ENCODE measurements around the gene EIF2B2.
"Not testable (repeated sequence)": the region's sequence is repeated elsewhere in the genome, so short reads cannot be mapped to it uniquely, and the experiment has no call there.

Gene EIF2B2

DNA sequence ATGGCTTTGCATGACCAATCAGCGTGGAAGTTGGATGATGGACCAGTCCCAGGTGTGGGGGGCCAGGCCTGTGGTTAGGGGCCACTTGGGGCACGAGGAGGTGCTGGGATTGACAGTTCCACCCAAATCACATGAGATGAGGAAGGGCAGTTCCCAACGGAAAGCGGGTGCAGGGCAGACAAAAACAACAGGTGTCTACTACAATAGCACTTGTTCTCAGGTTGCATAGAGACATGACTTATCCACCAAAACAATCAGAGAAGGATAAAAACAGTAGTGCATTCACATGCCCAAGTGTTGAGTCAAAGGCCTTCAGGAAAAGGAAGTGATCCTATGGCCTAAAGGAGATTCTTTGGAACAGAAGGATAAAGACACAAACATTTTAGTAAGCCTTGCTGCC is 14.6 kb upstream of the EIF2B2 start:
- DNase-seq (ENCODE audit: low read depth in 2 of 2, low spot score in 1 of 2), result no peak

GRCh38 chr14:74988993-74989392 is 13.7 kb upstream of the EIF2B2 start:
- DNase-seq (ENCODE audit: low read depth in 2 of 2, low spot score in 1 of 2), result no peak

GRCh38 chr14:74994182-74994581 is 8.5 kb upstream of the EIF2B2 start:
- not testable (repeated sequence) for DNase-seq (ENCODE audit: low read depth in 2 of 2, low spot score in 1 of 2)

- DNase-seq (ENCODE audit: low read depth in 2 of 2, low spot score in 1 of 2), result not testable (repeated sequence)
These were observed 6.9 kb upstream of the EIF2B2 start for GRCh38 chr14:74995781-74996180.

- DNase-seq (ENCODE audit: low read depth in 2 of 2, low spot score in 1 of 2), result no peak
These were observed 1.5 kb upstream of the EIF2B2 start for GRCh38 chr14:75001261-75001660.

- no peak for DNase-seq (ENCODE audit: low read depth in 2 of 2, low spot score in 1 of 2)
These were observed 822 bp upstream of the EIF2B2 start for GRCh38 chr14:75001899-75002298.

- DNase-seq (ENCODE audit: low read depth in 2 of 2, low spot score in 1 of 2), result no peak
These were observed 718 bp downstream of the EIF2B2 start for GRCh38 chr14:75003250-75004027.

GRCh38 chr14:75005357-75005756 is 2.6 kb downstream of the EIF2B2 start:
- DNase-seq (ENCODE audit: low read depth in 2 of 2, low spot score in 1 of 2), result no peak

GRCh38 chr14:75009176-75009575 is 6.5 kb downstream of the EIF2B2 start:
- DNase-seq (ENCODE audit: low read depth in 2 of 2, low spot score in 1 of 2), result no peak

- no peak for DNase-seq (ENCODE audit: low read depth in 2 of 2, low spot score in 1 of 2)
These were observed 7.9 kb downstream of the EIF2B2 start for GRCh38 chr14:75010472-75011093.

- DNase-seq (ENCODE audit: low read depth in 2 of 2, low spot score in 1 of 2), result no peak
These were observed 8.8 kb downstream of the EIF2B2 start for GRCh38 chr14:75011356-75011994.

- no peak for DNase-seq (ENCODE audit: low read depth in 2 of 2, low spot score in 1 of 2)
These were observed 10.6 kb downstream of the EIF2B2 start for GRCh38 chr14:75013290-75013689.

- DNase-seq (ENCODE audit: low read depth in 2 of 2, low spot score in 1 of 2), result no peak
These were observed 12.8 kb downstream of the EIF2B2 start for GRCh38 chr14:75015496-75015895.

- no peak for DNase-seq (ENCODE audit: low read depth in 2 of 2, low spot score in 1 of 2)
These were observed 14.1 kb downstream of the EIF2B2 start for GRCh38 chr14:75016815-75017214.

DNA sequence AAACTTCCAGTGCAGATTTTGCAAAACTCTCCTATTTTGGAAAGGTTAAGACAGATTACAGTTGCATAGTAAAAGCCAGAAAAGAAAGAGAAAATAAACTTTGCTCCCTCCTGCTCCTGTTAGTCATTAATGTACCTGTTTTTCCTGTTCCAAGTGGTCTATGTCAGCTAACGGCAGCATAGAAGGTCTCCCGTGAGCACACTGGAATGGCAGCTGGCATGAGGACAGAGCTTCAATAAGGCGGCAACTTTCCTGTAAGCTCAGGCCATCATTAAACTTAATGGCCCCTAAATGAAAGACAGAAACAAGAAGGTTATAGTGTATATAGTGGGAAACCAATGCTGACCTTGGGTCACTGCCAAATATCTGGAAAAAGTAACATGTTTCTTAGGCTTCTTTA is 16.0 kb downstream of the EIF2B2 start:
- DNase-seq (ENCODE audit: low read depth in 2 of 2, low spot score in 1 of 2), result no peak

- DNase-seq (ENCODE audit: low read depth in 2 of 2, low spot score in 1 of 2), result no peak
These were observed 19.9 kb downstream of the EIF2B2 start for GRCh38 chr14:75022655-75023054.

- DNase-seq (ENCODE audit: low read depth in 2 of 2, low spot score in 1 of 2), result no peak
These were observed 20.4 kb downstream of the EIF2B2 start for GRCh38 chr14:75023108-75023507.

- no peak for DNase-seq (ENCODE audit: low read depth in 2 of 2, low spot score in 1 of 2)
These were observed 22.4 kb downstream of the EIF2B2 start for GRCh38 chr14:75025082-75025481.

GRCh38 chr14:75025876-75026275 is 23.2 kb downstream of the EIF2B2 start:
- no peak for DNase-seq (ENCODE audit: low read depth in 2 of 2, low spot score in 1 of 2)

DNA sequence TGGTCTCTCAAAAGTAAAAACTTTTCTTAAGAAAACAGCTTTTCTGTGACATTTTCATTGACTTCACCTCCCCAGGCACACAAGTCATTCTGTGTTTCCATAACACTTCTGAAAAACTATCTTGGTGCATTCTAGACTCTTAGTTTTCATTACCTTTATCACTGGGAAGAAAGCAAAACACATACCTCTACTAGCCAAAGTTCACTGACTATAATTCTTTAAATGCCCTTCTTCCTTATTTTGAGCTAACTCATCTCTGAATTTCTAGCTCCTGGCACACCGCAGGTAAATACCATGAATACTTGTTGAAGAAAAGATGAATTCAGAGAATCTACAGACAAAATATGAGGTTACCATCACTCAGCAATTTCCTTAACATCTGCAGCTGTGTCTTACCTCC is 27.4 kb downstream of the EIF2B2 start:
- DNase-seq (ENCODE audit: low read depth in 2 of 2, low spot score in 1 of 2), result no peak

DNA sequence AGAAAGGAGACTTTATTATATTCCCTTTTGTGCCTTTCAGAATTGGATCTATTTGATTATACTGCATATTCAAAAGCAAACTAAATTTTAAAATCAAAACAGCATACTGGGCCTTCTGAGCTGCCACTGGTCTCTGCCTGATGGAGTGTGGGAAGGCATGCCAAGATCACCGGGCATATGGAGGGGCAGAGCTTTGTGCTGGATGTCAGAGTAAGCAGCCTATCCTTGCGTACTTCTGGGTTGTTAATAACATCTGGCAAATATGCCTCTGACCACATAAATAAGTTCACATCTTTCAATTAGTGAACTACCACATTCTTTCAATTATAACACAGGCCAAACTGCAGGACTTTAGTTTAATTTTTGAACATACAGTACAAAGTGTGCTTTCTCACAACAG is 30.2 kb downstream of the EIF2B2 start:
- DNase-seq (ENCODE audit: low read depth in 2 of 2, low spot score in 1 of 2), result no peak

DNA sequence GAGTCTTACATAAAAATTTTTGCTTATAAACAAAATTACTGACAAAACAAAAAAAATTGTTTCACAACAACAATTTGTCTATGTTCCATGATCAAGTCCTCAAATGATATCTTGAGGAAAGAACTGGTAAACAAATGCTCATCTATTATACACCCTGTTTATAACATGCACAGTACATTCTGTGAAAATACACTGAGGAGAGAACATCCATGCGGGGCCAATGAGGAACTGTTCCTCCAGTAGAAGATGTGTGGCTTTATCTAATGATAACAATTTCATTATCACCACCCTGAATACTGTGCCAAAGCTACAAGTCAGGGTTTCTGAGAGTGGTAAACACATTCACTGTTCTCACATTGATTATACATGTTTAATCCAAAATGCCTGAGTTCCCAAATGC is 37.8 kb downstream of the EIF2B2 start:
- DNase-seq (ENCODE audit: low read depth in 2 of 2, low spot score in 1 of 2), result no peak
